HepG2 (cell line): ENCODE data around the gene ST8SIA1.

ENCODE experiments used
- RAD21 ChIP-seq: fragments of 450-650 bp; formaldehyde crosslinking; IDR thresholded peaks from 2 replicates; pipeline ENCODE4 v1.5.0; 2020; ENCODE audit warnings: mild to moderate bottlenecking
- SRF ChIP-seq: IDR thresholded peaks from 2 replicates; pipeline ENCODE4 v1.6.1; 2011; ENCODE audit warnings: mild to moderate bottlenecking, low read depth, low read length, moderate library complexity
- TAF1 ChIP-seq: sonication (generic); formaldehyde crosslinking; IDR thresholded peaks from 2 replicates; pipeline ENCODE4 v1.4.0; 2020; ENCODE audit warnings: missing genetic modification reagents
- U2AF2 ChIP-seq: fragments of 200-400 bp; formaldehyde crosslinking; IDR thresholded peaks from 2 replicates; pipeline ENCODE4 v1.6.1; 2017; ENCODE audit warnings: low read depth, mild to moderate bottlenecking, low read length
- TF ChIP-seq, protein P1 (sequence below): sonication (generic); formaldehyde crosslinking; IDR thresholded peaks from 2 replicates; pipeline ENCODE4 v1.9.0; 2021; ENCODE audit warnings: missing genetic modification reagents, borderline replicate concordance

- TF ChIP-seq, protein P1, sequence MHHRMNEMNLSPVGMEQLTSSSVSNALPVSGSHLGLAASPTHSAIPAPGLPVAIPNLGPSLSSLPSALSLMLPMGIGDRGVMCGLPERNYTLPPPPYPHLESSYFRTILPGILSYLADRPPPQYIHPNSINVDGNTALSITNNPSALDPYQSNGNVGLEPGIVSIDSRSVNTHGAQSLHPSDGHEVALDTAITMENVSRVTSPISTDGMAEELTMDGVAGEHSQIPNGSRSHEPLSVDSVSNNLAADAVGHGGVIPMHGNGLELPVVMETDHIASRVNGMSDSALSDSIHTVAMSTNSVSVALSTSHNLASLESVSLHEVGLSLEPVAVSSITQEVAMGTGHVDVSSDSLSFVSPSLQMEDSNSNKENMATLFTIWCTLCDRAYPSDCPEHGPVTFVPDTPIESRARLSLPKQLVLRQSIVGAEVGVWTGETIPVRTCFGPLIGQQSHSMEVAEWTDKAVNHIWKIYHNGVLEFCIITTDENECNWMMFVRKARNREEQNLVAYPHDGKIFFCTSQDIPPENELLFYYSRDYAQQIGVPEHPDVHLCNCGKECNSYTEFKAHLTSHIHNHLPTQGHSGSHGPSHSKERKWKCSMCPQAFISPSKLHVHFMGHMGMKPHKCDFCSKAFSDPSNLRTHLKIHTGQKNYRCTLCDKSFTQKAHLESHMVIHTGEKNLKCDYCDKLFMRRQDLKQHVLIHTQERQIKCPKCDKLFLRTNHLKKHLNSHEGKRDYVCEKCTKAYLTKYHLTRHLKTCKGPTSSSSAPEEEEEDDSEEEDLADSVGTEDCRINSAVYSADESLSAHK (CRISPR knock-in tag) = no peak
- TF ChIP-seq U2AF2 = no peak
- no peak for TF ChIP-seq TAF1 (CRISPR knock-in tag)
- TF ChIP-seq RAD21 (CRISPR knock-in tag) = no peak
- no peak for TF ChIP-seq SRF
Observed at GRCh38 chr12:22204391-22204790, 130.1 kb downstream of the ST8SIA1 start.
